ENCODE measurements around the gene TBX10.
"Not testable (repeated sequence)": the region's sequence is repeated elsewhere in the genome, so short reads cannot be mapped to it uniquely, and the experiment has no call there.

Gene TBX10

DNA sequence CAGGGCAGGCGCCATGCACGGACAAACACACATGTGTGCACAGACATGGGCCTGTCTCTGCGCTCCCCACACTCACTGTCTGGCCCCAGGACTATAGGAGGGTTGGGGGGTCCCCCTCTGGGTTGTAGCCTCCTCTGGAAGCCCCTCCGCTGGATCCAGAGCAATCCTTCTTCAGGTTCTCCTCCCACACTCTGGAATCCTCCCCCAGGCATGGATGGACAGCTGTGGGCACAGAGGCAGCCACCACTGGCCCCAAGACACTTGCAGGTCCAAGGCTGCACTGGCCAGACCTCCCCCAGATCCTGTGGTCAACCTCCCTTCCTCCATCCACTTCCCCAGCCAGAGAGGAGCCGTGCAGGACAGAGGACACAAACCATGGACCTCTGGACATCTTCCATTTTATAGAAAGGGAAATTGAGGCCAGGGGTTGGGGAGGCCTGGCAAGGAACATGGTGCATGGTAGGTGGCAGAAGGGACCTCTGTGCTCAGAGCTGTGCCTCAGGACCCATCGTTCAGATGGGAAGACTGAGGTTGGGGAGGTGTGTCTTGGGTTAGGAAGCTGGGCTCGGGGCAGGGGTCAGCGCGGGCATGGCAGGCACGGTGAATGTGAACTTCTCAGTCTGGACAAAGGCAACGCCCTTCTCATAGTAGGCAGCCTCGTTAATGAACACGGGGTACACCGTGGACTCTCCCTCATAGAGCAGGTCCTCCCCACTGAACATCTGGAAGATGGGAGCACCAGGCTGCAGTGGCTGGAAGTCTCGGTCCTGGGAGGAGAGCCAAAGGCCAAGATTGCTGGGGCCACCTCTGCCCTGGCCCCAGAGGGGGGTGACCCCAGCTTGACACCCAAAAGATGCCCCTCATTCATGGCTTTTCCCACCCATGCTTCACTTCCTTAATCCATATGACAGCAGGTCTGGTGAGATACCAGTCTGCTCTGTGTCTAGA is 2.9 kb upstream of the TBX10 start:
- no peaks in the 10 kb centered on the region for H3K36me3 ChIP-seq (ENCODE audit: insufficient read depth, low read length)
- no peak overlapping the region for H3K9ac ChIP-seq (ENCODE audit: insufficient read length)
- no peak overlapping the region for H3K27ac ChIP-seq
- no peak overlapping the region for H3K4me3 ChIP-seq
- TF ChIP-seq EZH2 (IDR thresholded peaks at IDR 0.05), result no peak
- TF ChIP-seq FOXP2 (optimal IDR thresholded peaks at IDR 0.05; ENCODE audit: control extremely low read depth, extremely low read length, insufficient read depth), result no peak
- TF ChIP-seq POLR2AphosphoS5 (IDR thresholded peaks at IDR 0.05; ENCODE audit: borderline replicate concordance, low read depth, low read length), result no peak
- no peak for DNase-seq (ENCODE audit: low read depth, low spot score)
- H3K9me3 ChIP-seq (ENCODE audit: low read depth, low read length), result no peaks in the 10 kb centered on the region

DNA sequence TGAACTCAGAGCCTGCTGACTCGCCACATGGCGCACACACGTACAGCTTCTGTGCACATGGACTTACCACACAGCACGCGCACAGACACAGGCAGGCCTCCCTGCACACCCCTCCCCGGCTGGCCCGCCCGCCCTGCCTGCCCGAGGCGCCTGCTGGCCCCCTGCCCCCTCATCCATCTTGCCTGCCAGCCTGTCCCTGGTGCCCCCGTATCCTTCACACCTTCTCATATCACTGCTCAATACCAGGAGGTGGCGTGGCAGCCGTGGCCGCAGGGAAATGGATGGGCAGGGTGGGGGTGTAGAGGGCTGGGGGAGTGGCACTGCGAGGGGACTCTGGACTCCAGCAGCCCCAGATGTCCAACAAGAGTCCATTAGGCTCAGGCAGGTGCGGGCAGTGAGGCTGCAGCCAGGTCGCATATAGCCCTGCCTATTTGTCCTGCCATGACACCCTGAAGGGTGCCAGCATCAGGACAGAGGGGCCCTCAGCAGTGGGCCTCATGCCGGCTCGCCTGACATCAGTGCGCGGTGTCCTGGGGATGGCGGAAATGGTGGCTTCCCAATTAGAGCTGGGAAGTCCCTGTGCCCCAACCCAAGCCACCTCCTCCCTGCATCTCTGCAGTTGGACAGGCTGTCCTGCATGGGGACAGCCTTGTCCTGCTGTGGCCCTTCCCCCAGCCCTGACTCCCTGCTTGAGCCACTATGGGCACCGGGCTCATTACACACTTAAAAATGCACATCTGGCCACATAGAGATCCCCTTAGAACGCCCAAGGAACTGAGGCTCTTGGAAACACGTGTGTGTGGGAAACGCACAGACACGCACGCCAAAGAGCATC is 2.0 kb upstream of the TBX10 start:
- no peak overlapping the region for H3K4me3 ChIP-seq
- no peak overlapping the region for H3K9ac ChIP-seq (ENCODE audit: insufficient read length)
- TF ChIP-seq POLR2AphosphoS5 (IDR thresholded peaks at IDR 0.05; ENCODE audit: borderline replicate concordance, low read depth, low read length) (no peak), FOXP2 (optimal IDR thresholded peaks at IDR 0.05; ENCODE audit: control extremely low read depth, extremely low read length, insufficient read depth) (no peak), EZH2 (IDR thresholded peaks at IDR 0.05) (no peak)
- DNase-seq (ENCODE audit: low read depth, low spot score), result no peak
- no peak overlapping the region for H3K27ac ChIP-seq
- no peaks in the 10 kb centered on the region for H3K9me3 ChIP-seq (ENCODE audit: low read depth, low read length)
- no peaks in the 10 kb centered on the region for H3K36me3 ChIP-seq (ENCODE audit: insufficient read depth, low read length)

DNA sequence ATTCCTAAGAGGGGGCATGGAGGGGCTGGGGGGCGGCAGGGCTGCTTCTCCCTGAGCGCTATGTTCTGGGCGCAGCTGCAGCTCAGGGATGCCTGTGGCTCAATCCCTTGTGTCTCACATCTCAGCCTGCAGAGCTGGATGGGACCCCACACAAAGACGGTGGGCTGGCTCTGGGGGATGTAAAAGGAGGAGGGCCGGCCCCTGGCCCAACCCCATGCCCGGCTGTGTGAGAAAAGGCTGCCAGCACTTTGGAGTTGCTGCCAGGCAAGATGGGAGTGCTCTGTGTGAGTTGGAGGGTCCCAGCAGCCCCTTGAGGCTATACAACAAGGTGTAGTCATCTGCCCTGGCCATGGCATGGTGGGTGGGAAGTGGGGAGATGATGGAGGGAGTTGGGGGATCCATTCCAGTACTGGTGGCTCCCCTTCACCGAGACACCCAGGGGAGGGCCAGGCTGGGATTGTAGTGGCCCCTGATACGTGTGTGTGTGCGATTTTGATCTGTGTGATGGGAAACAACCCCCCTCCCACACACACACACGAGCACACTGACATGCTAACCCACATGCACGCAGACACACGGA is 1.3 kb upstream of the TBX10 start:
- H3K9ac ChIP-seq (ENCODE audit: insufficient read length), result no peak overlapping the region
- TF ChIP-seq EZH2 (IDR thresholded peaks at IDR 0.05), result no peak
- no peak for TF ChIP-seq POLR2AphosphoS5 (IDR thresholded peaks at IDR 0.05; ENCODE audit: borderline replicate concordance, low read depth, low read length)
- no peak for TF ChIP-seq FOXP2 (optimal IDR thresholded peaks at IDR 0.05; ENCODE audit: control extremely low read depth, extremely low read length, insufficient read depth)
- DNase-seq (ENCODE audit: low read depth, low spot score), result no peak
- no peak overlapping the region for H3K27ac ChIP-seq
- H3K9me3 ChIP-seq (ENCODE audit: low read depth, low read length), result no peaks in the 10 kb centered on the region
- H3K4me3 ChIP-seq, result no peak overlapping the region
- no peaks in the 10 kb centered on the region for H3K36me3 ChIP-seq (ENCODE audit: insufficient read depth, low read length)

DNA sequence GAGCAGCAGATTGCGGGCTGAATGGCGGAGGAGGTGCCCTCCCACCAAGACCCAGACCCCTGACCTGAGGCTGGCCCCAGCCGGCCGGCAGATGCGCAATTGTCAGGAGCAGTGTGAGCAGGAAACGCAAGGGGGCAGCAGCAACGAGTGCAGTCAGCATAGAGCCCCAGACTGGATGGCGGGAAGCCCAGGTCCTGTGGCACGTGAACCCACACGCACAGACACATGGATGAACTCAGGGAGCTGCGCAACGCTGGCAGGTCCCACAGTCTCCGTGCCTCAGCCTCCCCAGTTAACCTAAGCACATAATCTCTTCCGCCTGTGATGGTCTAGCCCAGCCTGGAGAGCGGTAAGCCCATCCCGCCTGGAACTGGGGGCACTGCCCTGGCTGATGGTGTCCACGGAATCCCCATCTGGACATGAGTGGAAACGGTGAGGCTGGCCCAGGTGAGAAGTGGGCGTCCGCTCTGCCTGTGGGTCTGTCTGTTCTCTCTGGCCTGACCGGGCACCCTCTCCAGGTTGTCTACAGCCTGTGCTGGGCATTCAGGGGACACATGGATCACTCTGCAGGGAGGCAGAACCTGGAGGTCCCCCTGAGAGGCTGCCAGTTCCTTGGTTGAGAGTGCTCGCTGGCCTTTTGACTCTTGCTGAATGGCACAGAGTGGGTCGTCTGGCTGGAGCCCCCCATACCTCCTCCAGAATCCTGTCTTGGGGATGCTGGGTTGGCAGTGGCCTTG is 626 bp upstream of the TBX10 start:
- Histone ChIP-seq H3K9me3 (ENCODE audit: low read depth, low read length) (no peaks in the 10 kb centered on the region), H3K27ac (no peak overlapping the region), H3K9ac (ENCODE audit: insufficient read length) (no peak overlapping the region), H3K4me3 (no peak overlapping the region), H3K36me3 (ENCODE audit: insufficient read depth, low read length) (no peaks in the 10 kb centered on the region)
- TF ChIP-seq EZH2 (IDR thresholded peaks at IDR 0.05), result no peak
- no peak for TF ChIP-seq FOXP2 (optimal IDR thresholded peaks at IDR 0.05; ENCODE audit: control extremely low read depth, extremely low read length, insufficient read depth)
- TF ChIP-seq POLR2AphosphoS5 (IDR thresholded peaks at IDR 0.05; ENCODE audit: borderline replicate concordance, low read depth, low read length), result no peak
- no peak for DNase-seq (ENCODE audit: low read depth, low spot score)

DNA sequence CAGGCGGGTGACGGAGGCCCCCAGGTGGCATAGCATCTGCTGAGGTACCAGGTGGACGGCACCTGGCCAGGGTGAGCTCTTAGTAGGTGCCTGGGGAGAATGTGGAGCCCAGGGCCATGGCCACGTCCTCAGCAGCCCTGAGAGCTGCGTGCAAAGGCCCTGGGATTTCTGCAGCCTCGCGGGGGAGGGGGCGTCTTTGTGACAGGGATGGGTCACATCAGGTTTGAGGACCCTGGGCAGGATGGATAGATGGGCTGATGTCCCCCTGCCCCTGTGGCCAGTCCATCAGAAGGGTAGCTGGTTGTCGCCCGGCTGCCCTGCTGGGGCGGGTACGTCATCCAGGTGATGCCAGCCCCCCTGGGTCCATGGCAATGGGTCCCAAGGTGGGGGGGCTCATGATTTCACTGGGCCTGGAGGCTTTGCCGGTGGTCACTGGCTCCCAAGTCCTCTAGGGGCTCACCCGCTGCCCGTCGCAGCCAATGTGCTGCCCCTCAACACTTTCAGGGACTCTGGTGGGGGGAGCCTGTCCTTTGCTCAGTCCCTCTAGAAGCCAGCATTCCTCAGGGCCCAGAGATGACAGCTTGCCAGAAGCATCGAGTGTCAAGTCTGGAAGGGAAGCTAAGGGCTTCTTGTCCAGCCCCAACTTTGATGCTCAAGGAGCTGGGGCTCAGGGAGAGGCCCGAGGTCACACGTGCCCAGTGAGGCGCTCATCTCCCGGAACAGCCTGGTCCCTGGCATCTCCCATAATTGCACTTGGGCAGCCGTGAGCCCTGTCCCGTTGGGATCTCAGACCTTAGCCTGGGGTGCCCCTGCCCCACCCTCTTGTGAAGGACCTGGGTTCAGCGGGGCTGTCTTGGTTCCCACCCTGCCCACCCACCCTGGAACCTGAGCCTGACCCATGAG is 777 bp downstream of the TBX10 start:
- no peak for DNase-seq (ENCODE audit: low read depth, low spot score)
- Histone ChIP-seq H3K9me3 (ENCODE audit: low read depth, low read length) (no peaks in the 10 kb centered on the region), H3K9ac (ENCODE audit: insufficient read length) (no peak overlapping the region), H3K27ac (no peak overlapping the region), H3K36me3 (ENCODE audit: insufficient read depth, low read length) (no peaks in the 10 kb centered on the region), H3K4me3 (no peak overlapping the region)
- TF ChIP-seq EZH2 (IDR thresholded peaks at IDR 0.05), result no peak

DNA sequence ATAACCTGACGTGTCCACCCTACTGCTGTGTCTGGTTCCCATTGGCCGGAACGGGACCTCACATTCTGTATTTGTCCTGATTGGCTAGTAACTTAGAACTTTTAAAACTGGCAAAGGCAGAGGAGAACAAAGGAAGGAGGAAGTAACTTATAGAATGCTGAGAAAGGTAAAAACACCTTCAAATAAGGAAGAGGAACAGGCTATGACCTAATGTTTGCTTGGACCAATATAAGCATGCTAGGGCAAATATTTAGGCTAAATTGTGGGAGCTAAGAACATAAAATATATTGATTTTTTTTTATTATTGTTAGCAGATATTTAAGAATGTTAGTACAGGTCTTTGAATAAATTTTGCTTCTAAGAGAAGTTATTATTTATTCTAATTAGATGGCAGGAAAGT is 2.1 kb downstream of the TBX10 start:
- H3K9ac ChIP-seq (ENCODE audit: insufficient read length); DNase-seq (ENCODE audit: low read depth, low spot score); H3K9me3 ChIP-seq (ENCODE audit: low read depth, low read length); H3K4me3 ChIP-seq; H3K36me3 ChIP-seq (ENCODE audit: insufficient read depth, low read length); H3K27ac ChIP-seq: not testable (repeated sequence)

DNA sequence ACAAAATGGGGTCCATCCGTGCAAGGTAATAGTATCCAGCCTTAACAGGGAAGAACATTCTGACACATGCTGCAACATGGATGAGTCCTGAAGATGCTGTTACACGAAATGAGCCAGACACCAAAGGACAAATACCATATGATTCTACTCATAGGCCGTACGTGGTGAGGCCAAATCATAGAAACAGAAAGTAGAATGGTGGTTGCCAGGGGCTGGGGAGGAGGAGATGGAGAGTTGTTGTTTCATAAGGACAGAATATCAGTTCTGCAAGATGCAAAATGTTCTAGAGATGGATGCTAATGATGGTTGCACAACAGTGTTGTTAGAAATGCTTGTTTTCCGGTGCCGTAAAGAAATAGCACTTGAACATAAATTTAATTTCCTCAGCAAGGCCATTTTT is 2.6 kb downstream of the TBX10 start:
- H3K36me3 ChIP-seq (ENCODE audit: insufficient read depth, low read length), result no peaks in the 10 kb centered on the region
- TF ChIP-seq EZH2 (IDR thresholded peaks at IDR 0.05), result no peak
- TF ChIP-seq POLR2AphosphoS5 (IDR thresholded peaks at IDR 0.05; ENCODE audit: borderline replicate concordance, low read depth, low read length), result no peak
- no peak for TF ChIP-seq FOXP2 (optimal IDR thresholded peaks at IDR 0.05; ENCODE audit: control extremely low read depth, extremely low read length, insufficient read depth)
- H3K27ac ChIP-seq, result no peak overlapping the region

More for the DNA sequence above, 2.6 kb downstream of the TBX10 start:
- no peak for DNase-seq (ENCODE audit: low read depth, low spot score)
- Histone ChIP-seq H3K9me3 (ENCODE audit: low read depth, low read length) (no peaks in the 10 kb centered on the region), H3K9ac (ENCODE audit: insufficient read length) (no peak overlapping the region), H3K4me3 (no peak overlapping the region)
